Vagina (tissue), 2 donors: ENCODE results near the gene SPDYA. TPM values are rescaled to one million over a fixed set of nuclear protein-coding genes. Genes with fewer than 3 reads are reported as not detected.

Experiments used
- DNase-seq, 2 donors: peaks; one replicate each; pipeline ENCODE4 v3.0.0-alpha.2; 2017; ENCODE audit errors: extremely low spot score in 2 of 2
- H3K27ac ChIP-seq: fragments of 200-600 bp; sonication (generic); one replicate; pipeline ENCODE4 v1.5.1; 2019
- H3K27me3 ChIP-seq: fragments of 200-600 bp; sonication (generic); one replicate; pipeline ENCODE4 v1.5.1; 2019
- H3K36me3 ChIP-seq, 2 donors: fragments of 200-600 bp; sonication (generic); one replicate each; pipeline ENCODE4 v1.5.1; 2017 to 2019
- H3K4me1 ChIP-seq: fragments of 200-600 bp; sonication (generic); one replicate; pipeline ENCODE4 v1.5.1; 2019
- H3K4me3 ChIP-seq, 2 donors: fragments of 200-600 bp; sonication (generic); 1 replicate in 1 of 2; 2 replicates in 1 of 2; pipeline ENCODE4 v1.5.1; 2016 to 2019
- H3K9me3 ChIP-seq: fragments of 200-600 bp; sonication (generic); one replicate; pipeline ENCODE4 v1.5.1; 2019
- POLR2A ChIP-seq, 2 donors: fragments of 450-650 bp; IDR thresholded peaks; one replicate each; pipeline ENCODE4 v1.6.1; 2017; ENCODE audit warnings: antibody characterized with exemption in 2 of 2, mild to moderate bottlenecking in 2 of 2, moderate library complexity in 2 of 2
- POLR2AphosphoS5 ChIP-seq, 2 donors: sonication (generic); formaldehyde crosslinking; IDR thresholded peaks; one replicate each; pipeline ENCODE4 v1.9.0; 2017; ENCODE audit warnings: antibody characterized with exemption in 2 of 2, mild to moderate bottlenecking in 2 of 2, low read depth in 1 of 2; ENCODE audit not compliant: insufficient read depth in 1 of 2
- intact Hi-C: fragments of 100-400 bp; cut with DNase I; formaldehyde crosslinking; loops from one replicate; pipeline ENCODE4 v1.15.1; 2023
- total RNA-seq: library from RNA; depleted of rRNA; stranded (reverse); fragments of >200 nt; gene quantifications from one replicate; pipeline ENCODE4 v1.2.3, GENCODE V29; 2016
- TF ChIP-seq, protein P1 (sequence below), 3 experiments: fragments of 450-650 bp in 2 of 3; fragments of 200-600 bp in 1 of 3; sonication (generic) in 1 of 3; IDR thresholded peaks; one replicate each; pipeline ENCODE4 v1.5.1; 2017 to 2019; ENCODE audit warnings: antibody characterized with exemption in 3 of 3, mild to moderate bottlenecking in 2 of 3, moderate library complexity in 2 of 3

Gene SPDYA
- total RNA-seq, 1 donor from 2014 or later = 5.2 TPM

DNA sequence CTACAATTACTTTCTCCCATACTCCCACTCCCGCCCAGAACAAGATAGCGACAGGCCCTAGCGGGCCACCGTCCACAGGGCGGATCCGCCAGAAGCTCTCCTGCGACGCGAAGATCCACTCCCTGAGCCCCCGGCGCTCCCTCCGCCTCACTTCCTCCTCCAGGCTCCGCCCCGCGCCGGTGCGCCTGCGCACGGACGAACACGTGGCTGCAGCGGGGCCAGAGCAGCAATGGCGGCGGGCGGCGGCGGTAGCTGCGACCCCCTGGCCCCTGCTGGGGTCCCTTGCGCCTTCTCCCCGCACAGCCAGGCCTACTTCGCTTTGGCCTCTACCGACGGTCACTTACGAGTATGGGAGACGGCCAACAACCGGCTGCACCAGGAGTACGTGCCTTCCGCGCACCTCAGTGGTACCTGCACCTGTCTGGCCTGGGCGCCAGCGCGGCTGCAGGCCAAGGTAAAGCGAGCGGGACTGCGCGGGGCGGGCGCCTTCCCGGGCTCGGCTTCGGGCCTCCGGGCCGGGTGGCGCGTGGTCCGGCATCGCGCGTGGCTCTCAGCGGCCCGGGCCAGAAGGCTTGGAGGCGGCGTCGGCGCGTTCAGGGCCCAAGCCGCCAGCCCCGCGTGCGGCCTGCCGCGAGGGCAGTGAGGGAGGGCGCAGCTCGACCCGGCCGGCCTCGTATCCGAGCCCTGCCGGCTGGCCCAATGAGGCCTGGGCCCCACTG is 84.0 kb downstream of the SPDYA start, which contains the start of gene WDR43:
Gene WDR43 (plus strand): TSS at position 198 of the 719 bp plus-strand sequence. CDS start 32 bp downstream, at position 230.
- peak within 1 kb of the TSS; percentile 61 to 66 for H3K4me3 ChIP-seq
- intact Hi-C loops = no loop called here
- TF ChIP-seq, protein P1, sequence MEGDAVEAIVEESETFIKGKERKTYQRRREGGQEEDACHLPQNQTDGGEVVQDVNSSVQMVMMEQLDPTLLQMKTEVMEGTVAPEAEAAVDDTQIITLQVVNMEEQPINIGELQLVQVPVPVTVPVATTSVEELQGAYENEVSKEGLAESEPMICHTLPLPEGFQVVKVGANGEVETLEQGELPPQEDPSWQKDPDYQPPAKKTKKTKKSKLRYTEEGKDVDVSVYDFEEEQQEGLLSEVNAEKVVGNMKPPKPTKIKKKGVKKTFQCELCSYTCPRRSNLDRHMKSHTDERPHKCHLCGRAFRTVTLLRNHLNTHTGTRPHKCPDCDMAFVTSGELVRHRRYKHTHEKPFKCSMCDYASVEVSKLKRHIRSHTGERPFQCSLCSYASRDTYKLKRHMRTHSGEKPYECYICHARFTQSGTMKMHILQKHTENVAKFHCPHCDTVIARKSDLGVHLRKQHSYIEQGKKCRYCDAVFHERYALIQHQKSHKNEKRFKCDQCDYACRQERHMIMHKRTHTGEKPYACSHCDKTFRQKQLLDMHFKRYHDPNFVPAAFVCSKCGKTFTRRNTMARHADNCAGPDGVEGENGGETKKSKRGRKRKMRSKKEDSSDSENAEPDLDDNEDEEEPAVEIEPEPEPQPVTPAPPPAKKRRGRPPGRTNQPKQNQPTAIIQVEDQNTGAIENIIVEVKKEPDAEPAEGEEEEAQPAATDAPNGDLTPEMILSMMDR (IDR thresholded peaks at IDR 0.05) = no peak
- peak in 1 of 2 donors; percentile 59 for TF ChIP-seq POLR2A (IDR thresholded peaks at IDR 0.05)
- TF ChIP-seq POLR2AphosphoS5 (IDR thresholded peaks at IDR 0.05; ENCODE audit: insufficient read depth in 1 of 2, low read depth in 1 of 2) = peak; percentile 87 to 94
- H3K9me3 ChIP-seq = no peaks in the 10 kb centered on the region
- H3K27ac ChIP-seq = peak within 1 kb of the TSS; percentile 21
- peaks cover 38% of the 10 kb centered on the region for H3K4me1 ChIP-seq
- peak in 1 of 2 donors; percentile 98 for DNase-seq
- H3K36me3 ChIP-seq = no peaks in the 10 kb centered on the region
- H3K27me3 ChIP-seq = no peaks in the 10 kb centered on the region

DNA sequence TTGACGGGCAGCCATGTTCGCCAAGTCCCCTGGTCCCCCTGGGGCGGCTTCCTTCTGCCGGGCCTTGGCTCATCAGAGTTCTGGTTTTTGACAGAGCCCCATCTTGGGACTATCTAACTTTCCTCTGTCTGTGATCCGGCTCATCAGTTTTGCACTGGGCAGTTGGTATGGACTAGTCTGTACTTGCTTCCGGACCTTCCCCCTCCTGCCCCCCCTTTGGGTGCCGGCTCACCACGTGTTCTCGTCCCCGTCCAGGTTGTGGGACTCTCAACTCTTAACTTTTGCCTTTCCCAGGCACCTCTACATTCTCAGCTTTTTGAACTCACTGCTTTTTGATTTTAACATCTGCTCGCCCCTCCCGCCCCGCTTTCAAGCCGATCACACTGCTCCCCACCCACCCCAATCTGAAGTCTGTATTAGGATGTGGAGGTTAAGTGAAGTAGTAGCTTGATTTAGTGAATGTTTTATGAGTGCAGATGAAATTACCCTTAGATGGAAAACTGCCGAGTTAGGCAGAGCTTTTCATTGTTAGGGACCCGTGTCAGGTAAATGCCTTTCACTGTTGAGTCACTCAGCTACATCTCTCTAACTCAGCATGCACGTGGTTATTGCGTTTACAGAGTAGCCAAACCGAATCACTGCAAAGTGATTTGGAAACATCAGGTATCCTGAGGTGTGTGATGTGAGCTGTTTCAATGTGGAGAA is 84.7 kb downstream of the SPDYA start:
- H3K4me1 ChIP-seq = peaks cover 38% of the 10 kb centered on the region
- no peaks in the 10 kb centered on the region for H3K36me3 ChIP-seq
- peak in 1 of 2 donors; percentile 87 for DNase-seq
- intact Hi-C loops = no loop called here
- H3K27ac ChIP-seq = peak overlapping the region; percentile 21
- H3K27me3 ChIP-seq = no peaks in the 10 kb centered on the region
- TF ChIP-seq, protein P1 (IDR thresholded peaks at IDR 0.05) = no peak
- peak in 1 of 2 donors; percentile 52 for TF ChIP-seq POLR2AphosphoS5 (IDR thresholded peaks at IDR 0.05; ENCODE audit: insufficient read depth in 1 of 2, low read depth in 1 of 2)
- peak overlapping the region; percentile 61 to 66 for H3K4me3 ChIP-seq
- H3K9me3 ChIP-seq = no peaks in the 10 kb centered on the region

DNA sequence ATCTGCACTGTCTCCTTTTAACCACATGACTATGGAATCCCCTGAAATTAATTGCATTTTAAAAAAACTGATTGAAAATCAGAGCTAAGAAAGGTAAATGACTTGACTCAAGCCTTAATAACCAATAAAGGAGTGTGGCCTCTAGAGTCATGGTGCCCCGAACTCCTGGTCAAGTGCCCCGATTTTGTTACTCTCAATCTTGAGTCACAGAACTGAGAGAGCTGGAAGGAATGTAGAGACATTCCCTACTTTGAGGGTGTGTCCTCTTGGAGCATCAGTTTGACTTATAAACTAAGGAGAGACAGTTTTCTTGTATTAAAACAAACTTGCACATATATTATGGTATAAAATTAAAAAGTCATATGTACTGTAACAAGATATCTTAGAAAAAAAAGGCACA is 86.3 kb downstream of the SPDYA start:
- peaks cover 46% of the 10 kb centered on the region for H3K4me1 ChIP-seq

DNA sequence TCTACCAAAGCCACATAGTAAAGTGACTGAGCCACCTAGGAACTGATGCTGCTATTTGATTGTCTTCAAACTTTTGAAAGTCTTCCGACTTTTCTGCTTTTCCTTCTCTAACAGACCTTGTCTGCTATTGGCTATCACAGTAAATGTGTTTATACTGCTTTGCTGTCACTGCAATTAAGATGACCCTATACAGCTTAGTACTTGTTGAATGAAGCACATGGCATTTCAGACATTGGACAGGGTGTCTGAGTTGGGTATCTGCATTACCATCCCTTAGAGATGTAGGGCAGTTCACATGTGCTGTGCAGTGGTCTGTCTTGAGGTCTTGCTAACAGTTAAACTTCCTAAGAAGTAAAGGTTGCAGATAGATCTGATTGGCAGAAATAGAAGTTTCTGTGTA is 87.4 kb downstream of the SPDYA start:
- intact Hi-C loops = no loop called here
- DNase-seq = no peak
- Histone ChIP-seq H3K9me3 (no peaks in the 10 kb centered on the region), H3K36me3 (peaks cover 0 to 8% of the 10 kb centered on the region in 2 donors), H3K4me1 (peaks cover 46% of the 10 kb centered on the region), H3K4me3 (no peak overlapping the region), H3K27me3 (no peaks in the 10 kb centered on the region), H3K27ac (no peak overlapping the region)
- TF ChIP-seq, protein P1 (IDR thresholded peaks at IDR 0.05) = no peak
- TF ChIP-seq POLR2AphosphoS5 (IDR thresholded peaks at IDR 0.05; ENCODE audit: insufficient read depth in 1 of 2, low read depth in 1 of 2) = no peak
- TF ChIP-seq POLR2A (IDR thresholded peaks at IDR 0.05) = no peak

More for the DNA sequence above, 86.3 kb downstream of the SPDYA start:
- no peak overlapping the region for H3K4me3 ChIP-seq
- DNase-seq = no peak
- no peaks in the 10 kb centered on the region for H3K9me3 ChIP-seq
- TF ChIP-seq, protein P1 (IDR thresholded peaks at IDR 0.05) = no peak
- TF ChIP-seq POLR2AphosphoS5 (IDR thresholded peaks at IDR 0.05; ENCODE audit: insufficient read depth in 1 of 2, low read depth in 1 of 2) (no peak), POLR2A (IDR thresholded peaks at IDR 0.05) (no peak)
- H3K27ac ChIP-seq = no peak overlapping the region
- no peaks in the 10 kb centered on the region for H3K36me3 ChIP-seq
- intact Hi-C loops = no loop called here
- no peaks in the 10 kb centered on the region for H3K27me3 ChIP-seq

Other genes starting within 250 kb of the SPDYA start
- 236 TPM for gene PPP1CB, start 59.0 kb upstream of the SPDYA start, total RNA-seq
- gene TRMT61B, start 59.5 kb downstream of the SPDYA start, total RNA-seq = 15.0 TPM
- gene WDR43, start 83.8 kb downstream of the SPDYA start, total RNA-seq = 56.7 TPM
- gene TOGARAM2, start 170.5 kb downstream of the SPDYA start, total RNA-seq = under 0.01 TPM